Measurements from ENCODE around the gene FNDC8.
"Not testable (repeated sequence)": the region's sequence is repeated elsewhere in the genome, so short reads cannot be mapped to it uniquely, and the experiment has no call there.

FNDC8 gene

DNA sequence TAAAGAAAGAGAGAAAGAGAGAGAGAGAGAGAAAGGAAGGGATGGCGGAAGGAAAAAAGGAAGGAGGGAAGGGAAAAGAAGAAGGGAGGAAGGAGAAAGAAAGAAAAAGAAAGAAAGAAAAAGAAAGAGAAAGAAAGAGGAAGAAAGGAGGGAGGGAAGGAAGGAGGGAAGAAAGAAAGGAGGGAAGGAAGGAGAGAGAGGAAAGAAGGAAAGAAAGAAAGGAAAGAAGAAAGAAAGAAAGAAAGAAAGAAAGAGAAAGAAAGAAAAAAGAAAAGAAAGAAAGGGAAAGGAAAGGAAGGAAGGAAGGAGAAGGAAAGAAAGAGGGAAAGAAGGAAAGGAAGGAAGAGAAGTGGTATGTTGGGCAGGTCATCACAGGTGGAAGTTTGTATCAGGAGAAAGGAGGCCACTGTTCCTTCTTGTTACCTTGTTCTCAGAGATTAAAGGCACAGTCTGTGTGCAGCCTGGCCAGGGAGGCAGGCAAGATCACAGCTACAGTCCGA, 53.5 kb downstream of the FNDC8 start:
- no peak for DNase-seq

DNA sequence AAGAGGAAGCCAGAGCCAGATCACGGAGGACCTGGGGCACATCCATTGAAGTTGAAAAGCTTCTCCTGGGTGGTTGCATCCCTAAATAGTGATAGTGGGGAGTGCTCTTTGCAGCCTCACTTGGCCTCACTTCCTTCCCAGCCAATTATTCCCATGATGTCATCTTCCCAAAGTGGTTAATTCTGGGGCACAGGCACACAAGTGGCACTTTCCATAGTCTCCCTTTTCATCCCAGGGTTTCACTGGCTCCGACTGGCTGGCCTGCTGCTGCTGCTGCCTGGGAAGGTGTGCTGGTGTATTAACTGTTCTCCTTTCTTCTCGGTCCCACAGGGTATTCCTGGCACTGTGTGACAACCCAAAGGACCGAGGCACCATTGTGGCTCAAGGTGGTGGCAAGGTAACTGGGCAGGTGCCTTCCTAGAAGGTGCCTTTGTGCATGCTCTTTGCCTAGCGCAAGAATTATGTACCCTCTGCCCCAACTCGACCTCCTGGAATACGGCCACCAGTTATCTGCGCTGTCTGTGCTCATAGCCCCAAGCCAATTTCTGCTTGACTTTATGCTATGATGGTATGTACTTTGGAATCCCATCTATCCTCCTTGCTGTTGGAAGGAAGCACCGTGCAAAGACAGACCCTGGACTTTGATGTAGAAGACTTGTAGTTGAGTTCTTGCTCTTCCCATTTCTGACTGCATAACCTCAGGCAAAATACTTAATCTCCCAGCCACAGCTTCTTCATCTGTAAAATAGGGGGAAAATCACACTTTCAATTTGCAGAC, 54.4 kb downstream of the FNDC8 start:
- DNase-seq, result no peak

DNA sequence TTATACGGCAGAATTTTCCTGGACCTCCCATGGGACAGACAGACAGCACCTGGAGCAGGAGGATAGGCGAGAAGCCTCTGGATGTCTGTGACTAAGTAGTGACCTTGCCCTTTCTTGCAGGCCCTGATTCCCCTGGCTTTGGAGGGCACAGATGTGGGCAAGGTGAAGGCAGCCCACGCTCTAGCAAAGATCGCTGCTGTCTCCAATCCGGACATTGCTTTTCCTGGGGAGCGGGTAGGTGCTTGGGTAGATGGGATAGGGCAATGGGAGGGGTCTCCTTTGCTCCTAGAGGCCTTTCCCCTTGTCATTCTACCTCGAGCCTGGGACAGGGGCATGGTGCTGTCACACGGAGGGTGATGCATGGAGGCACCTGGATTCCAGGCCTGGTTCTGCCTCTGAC, 55.5 kb downstream of the FNDC8 start:
- DNase-seq, result no peak

DNA sequence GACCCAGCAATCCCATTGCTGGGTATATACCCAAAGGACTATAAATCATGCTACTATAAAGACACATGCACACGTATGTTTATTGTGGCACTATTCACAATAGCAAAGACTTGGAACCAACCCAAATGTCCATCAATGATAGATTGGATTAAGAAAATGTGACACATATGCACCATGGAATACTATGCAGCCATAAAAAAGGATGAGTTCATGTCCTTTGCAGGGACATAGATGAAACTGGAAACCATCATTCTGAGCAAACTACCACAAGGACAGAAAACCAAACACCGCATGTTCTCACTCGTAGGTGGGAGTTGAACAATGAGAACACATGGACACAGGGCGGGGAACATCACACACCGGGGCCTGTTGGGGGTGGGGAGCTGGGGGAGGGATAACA, 58.0 kb downstream of the FNDC8 start:
- not testable (repeated sequence) for DNase-seq

Measured in stimulated activated CD4-positive, alpha-beta T cell treated with anti-CD3 and anti-CD28 coated beads, Interleukin-12 subunit alpha, Interleukin-12 subunit beta, amount 100 ng/mL, for 4 hours (primary cell).